Measurements from ENCODE around the gene FERMT1. TPM values are rescaled to one million over a fixed set of nuclear protein-coding genes. Genes with fewer than 3 reads are reported as not detected.
"Not testable (repeated sequence)": the region's sequence is repeated elsewhere in the genome, so short reads cannot be mapped to it uniquely, and the experiment has no call there.

FERMT1 gene
- total RNA-seq, 3 donors from 2014 or later: 17.4 to 102 (median 54.1) TPM

GRCh38 chr20:6055161-6055783 is 67.6 kb downstream of the FERMT1 start:
- TF ChIP-seq CTCF (IDR thresholded peaks at IDR 0.05): no peak
- ATAC-seq: no peak
- intact Hi-C loops (cut with DNase I, micrococcal nuclease): no loop called here
- Histone ChIP-seq H3K9me3 (no peaks in the 10 kb centered on the region), H3K4me3 (no peak overlapping the region), H3K4me1 (ENCODE audit: low read depth) (peaks cover 2% of the 10 kb centered on the region), H3K36me3 (ENCODE audit: low read depth) (no peaks in the 10 kb centered on the region)
- no peak for DNase-seq

- H3K4me1 ChIP-seq (ENCODE audit: low read depth); intact Hi-C loops (cut with DNase I, micrococcal nuclease); H3K4me3 ChIP-seq; H3K36me3 ChIP-seq (ENCODE audit: low read depth); DNase-seq; H3K9me3 ChIP-seq; ATAC-seq: not testable (repeated sequence)
Measured at GRCh38 chr20:6054689-6055051, 68.2 kb downstream of the FERMT1 start.

- ATAC-seq (no peak), DNase-seq (no peak)
- no peak for TF ChIP-seq CTCF (IDR thresholded peaks at IDR 0.05)
- Histone ChIP-seq H3K4me1 (ENCODE audit: low read depth) (peaks cover 2% of the 10 kb centered on the region), H3K9me3 (no peaks in the 10 kb centered on the region), H3K4me3 (no peak within 1 kb of the TSS), H3K36me3 (ENCODE audit: low read depth) (no peaks in the 10 kb centered on the region)
- intact Hi-C loops (cut with DNase I, micrococcal nuclease): no loop called here
Measured at GRCh38 chr20:6053776-6054688, 68.8 kb downstream of the FERMT1 start, which contains the start of gene LRRN4. TSS of gene LRRN4 (minus strand) at chr20:6054060. CDS start at chr20:6052799, 1,261 bp downstream.

GRCh38 chr20:6053064-6053775 is 69.6 kb downstream of the FERMT1 start:
- Histone ChIP-seq H3K4me3 (no peak overlapping the region), H3K36me3 (ENCODE audit: low read depth) (no peaks in the 10 kb centered on the region), H3K4me1 (ENCODE audit: low read depth) (peaks cover 2% of the 10 kb centered on the region), H3K9me3 (no peaks in the 10 kb centered on the region)
- intact Hi-C loops (cut with DNase I, micrococcal nuclease): no loop called here
- DNase-seq (no peak), ATAC-seq (no peak)
- no peak for TF ChIP-seq CTCF (IDR thresholded peaks at IDR 0.05)

GRCh38 chr20:6051505-6051904 is 71.3 kb downstream of the FERMT1 start:
- intact Hi-C loops (cut with DNase I, micrococcal nuclease): no loop called here
- TF ChIP-seq CTCF (IDR thresholded peaks at IDR 0.05): no peak
- Histone ChIP-seq H3K9me3 (no peaks in the 10 kb centered on the region), H3K36me3 (ENCODE audit: low read depth) (no peaks in the 10 kb centered on the region), H3K4me1 (ENCODE audit: low read depth) (peaks cover 2% of the 10 kb centered on the region), H3K4me3 (no peak overlapping the region)
- no peak for DNase-seq
- ATAC-seq: no peak
